SU-DHL-6 (cell line): ENCODE measurements around the gene DNAJB2.

Experiments used
- CTCF ChIP-seq: fragments of 200-600 bp; sonication (generic); IDR thresholded peaks from one replicate; pipeline ENCODE4 v1.5.1; 2017; ENCODE audit warnings: antibody characterized with exemption, mild to moderate bottlenecking, low read length, moderate library complexity; ENCODE audit not compliant: insufficient read depth, poor library complexity, severe bottlenecking
- EZH2phosphoT487 ChIP-seq: fragments of 200-600 bp; sonication (generic), shearing (Covaris generic); conservative IDR thresholded peaks from 2 replicates; pipeline ENCODE4 v1.6.1; 2018; ENCODE audit warnings: mild to moderate bottlenecking, antibody characterized with exemption, low read length, moderate library complexity, mixed read lengths

- TF ChIP-seq CTCF (no peak), EZH2phosphoT487 (no peak)
Observed at GRCh38 chr2:219248845-219249202, 30.3 kb upstream of the DNAJB2 start.
